ENCODE data around the gene MMEL1. TPM values are rescaled to one million over a fixed set of nuclear protein-coding genes. Genes with fewer than 3 reads are reported as not detected.
"Not testable (repeated sequence)": the region's sequence is repeated elsewhere in the genome, so short reads cannot be mapped to it uniquely, and the experiment has no call there.

The MMEL1 gene
- total and polyA plus RNA-seq, 4 experiments from 2014 or later = 0.67 to 8.1 (median 3.2) TPM

DNA sequence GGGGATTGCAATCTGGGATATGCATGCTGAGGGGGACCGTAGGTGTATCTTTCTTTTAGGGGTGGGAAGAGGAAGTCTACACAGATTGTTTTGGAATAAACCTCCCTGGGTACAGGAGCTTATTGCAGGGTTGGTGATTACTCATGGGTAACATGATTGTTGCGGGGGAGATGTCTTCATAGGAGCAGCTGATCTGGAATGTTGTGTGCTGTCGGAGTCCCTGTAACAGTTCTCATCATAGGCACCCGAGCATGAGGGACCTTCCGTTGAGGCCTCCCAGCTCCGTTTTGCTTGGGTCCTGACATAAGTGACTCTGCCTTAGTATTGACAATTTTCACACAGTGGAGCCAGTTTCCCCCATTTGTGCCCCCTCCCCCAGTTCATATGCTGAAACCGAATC is 50.4 kb downstream of the MMEL1 start:
- CTCF ChIA-PET (ENCODE audit: partially characterized antibody) = interaction anchor here (4.7 kb wide), 1 partner anchor 26 kb away, joined by 37 read pairs; the partner anchor contains the start of gene TNFRSF14
- intact Hi-C loops (cut with micrococcal nuclease) = no loop called here
- peaks cover 33 to 80% (median 55%) of the 10 kb centered on the region in 4 donors for H3K4me1 Mint-ChIP-seq

DNA sequence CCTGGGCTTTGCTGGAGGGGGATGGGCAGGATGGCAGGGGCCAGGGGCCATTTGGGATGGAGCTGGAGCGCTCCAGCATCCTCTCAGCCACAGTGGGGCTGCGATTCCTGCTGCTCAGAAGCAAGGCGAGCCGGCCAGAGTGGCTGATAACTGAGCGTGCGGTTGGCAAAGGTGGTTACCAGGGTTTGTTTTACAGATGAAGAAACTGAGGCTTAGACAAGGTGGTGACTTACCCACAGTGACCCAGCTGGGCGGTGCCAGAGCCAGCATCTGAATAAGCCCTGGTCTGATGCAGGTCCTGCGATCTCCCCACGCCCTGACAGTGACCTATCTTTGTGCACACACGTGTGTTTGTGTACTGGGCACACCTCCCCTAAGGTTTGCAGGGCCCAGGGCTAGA is 52.1 kb downstream of the MMEL1 start:
- H3K9me3 Mint-ChIP-seq = no peaks in the 10 kb centered on the region
- H3K27ac Mint-ChIP-seq = peak overlapping the region in 6 of 7 donors; percentile 42 to 96 (median 72)
- H3K4me3 Mint-ChIP-seq = peak overlapping the region in 1 of 8 donors; percentile 25
- peaks cover 36 to 84% (median 61%) of the 10 kb centered on the region in 4 donors for H3K4me1 Mint-ChIP-seq
- no peak for DNase-seq
- intact Hi-C loops (cut with micrococcal nuclease) = no loop called here
- no peaks in the 10 kb centered on the region for H3K9me3 ChIP-seq (ENCODE audit: control insufficient read depth in 1 of 2, low read length in 2 of 2)
- H3K36me3 Mint-ChIP-seq = peaks cover 0 to 6% of the 10 kb centered on the region in 2 donors
- no peaks in the 10 kb centered on the region for H3K27me3 Mint-ChIP-seq
- ChIA-PET POLR2A (ENCODE audit: partially characterized antibody) (interaction anchor here (1.0 to 5.4 kb wide), 3 partner anchors 21 to 56 kb away, joined by 3 to 145 read pairs (median 3); partner anchors contain the start of gene TNFRSF14), CTCF (ENCODE audit: partially characterized antibody) (interaction anchor here (0.8 to 1.0 kb wide), 3 partner anchors 24 to 54 kb away, joined by 3 to 4 read pairs (median 3); partner anchors contain the start of genes PANK4 and TNFRSF14)
- no peak overlapping the region for H3K4me3 ChIP-seq (ENCODE audit: low read length in 2 of 2)
- peaks cover 84% of the 10 kb centered on the region for H3K4me1 ChIP-seq (ENCODE audit: insufficient read depth, low read length)
- H3K27ac ChIP-seq (ENCODE audit: low read depth, low read length) = no peak overlapping the region
- H3K36me3 ChIP-seq (ENCODE audit: insufficient read depth, low read length) = no peaks in the 10 kb centered on the region
- no peaks in the 10 kb centered on the region for H3K27me3 ChIP-seq (ENCODE audit: insufficient read depth, low read length)

More for the DNA sequence above, 50.4 kb downstream of the MMEL1 start:
- Histone ChIP-seq H3K9me3 (ENCODE audit: control insufficient read depth in 1 of 2, low read length in 2 of 2) (no peaks in the 10 kb centered on the region), H3K27ac (ENCODE audit: low read depth, low read length) (no peak overlapping the region), H3K36me3 (ENCODE audit: insufficient read depth, low read length) (no peaks in the 10 kb centered on the region), H3K27me3 (ENCODE audit: insufficient read depth, low read length) (no peaks in the 10 kb centered on the region), H3K4me1 (ENCODE audit: insufficient read depth, low read length) (peaks cover 71% of the 10 kb centered on the region), H3K4me3 (ENCODE audit: low read length in 2 of 2) (no peak overlapping the region)
- no peaks in the 10 kb centered on the region for H3K9me3 Mint-ChIP-seq
- no peaks in the 10 kb centered on the region for H3K27me3 Mint-ChIP-seq
- peaks cover 0 to 8% of the 10 kb centered on the region in 2 donors for H3K36me3 Mint-ChIP-seq
- peak in 1 of 5 donors; percentile 20 for DNase-seq
- POLR2A ChIA-PET (ENCODE audit: partially characterized antibody) = interaction anchor here (1.2 to 7.1 kb wide), 5 partner anchors 19 to 166 kb away, joined by 4 to 189 read pairs (median 79); partner anchors contain the start of genes PANK4 and TNFRSF14
- H3K4me3 Mint-ChIP-seq = no peak overlapping the region
- H3K27ac Mint-ChIP-seq = peak overlapping the region; percentile 61 to 96 (median 80)

DNA sequence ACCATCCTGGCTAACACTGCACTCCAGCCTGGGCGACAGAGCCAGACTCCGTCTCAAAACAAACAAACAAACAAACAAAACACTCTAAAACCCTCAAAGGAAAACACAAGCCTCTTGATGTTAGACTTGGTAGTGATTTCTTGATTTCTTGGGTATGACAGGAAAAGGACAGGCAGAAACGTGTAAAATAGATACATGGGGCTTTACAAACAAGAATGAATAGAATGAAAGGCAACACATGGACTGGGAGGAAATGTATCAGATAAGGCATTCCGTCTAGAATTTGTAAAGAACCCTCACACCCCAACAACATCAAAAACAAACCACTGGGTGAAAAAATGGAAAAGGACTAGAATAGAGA is 54.1 kb downstream of the MMEL1 start:
- intact Hi-C loops (cut with micrococcal nuclease) = loop anchor here (1.0 to 2.0 kb wide), 3 partner anchors 8 to 52 kb away; partner anchors contain the start of genes PANK4, PRXL2B and TNFRSF14
- no peaks in the 10 kb centered on the region for H3K27me3 ChIP-seq (ENCODE audit: insufficient read depth, low read length)
- H3K4me3 Mint-ChIP-seq = peak overlapping the region; percentile 66 to 88 (median 84)
- H3K4me1 ChIP-seq (ENCODE audit: insufficient read depth, low read length) = peaks cover 65% of the 10 kb centered on the region
- ChIA-PET POLR2A (ENCODE audit: partially characterized antibody) (interaction anchor here (0.7 to 5.4 kb wide), 9 partner anchors 8 to 384 kb away, joined by 4 to 145 read pairs (median 8); partner anchors contain the start of genes FAAP20, PANK4, PRXL2B and TNFRSF14), CTCF (ENCODE audit: partially characterized antibody) (interaction anchor here (1.7 to 2.7 kb wide), 3 partner anchors 23 to 163 kb away, joined by 4 to 14 read pairs (median 11); partner anchors contain the start of gene TNFRSF14)
- H3K9me3 ChIP-seq (ENCODE audit: control insufficient read depth in 1 of 2, low read length in 2 of 2) = no peaks in the 10 kb centered on the region
- H3K36me3 Mint-ChIP-seq = peaks cover 2 to 5% of the 10 kb centered on the region in 2 donors
- H3K4me3 ChIP-seq (ENCODE audit: low read length in 2 of 2) = peak overlapping the region; percentile 34 to 57
- peak overlapping the region; percentile 96 to 100 (median 98) for H3K27ac Mint-ChIP-seq
- H3K36me3 ChIP-seq (ENCODE audit: insufficient read depth, low read length) = no peaks in the 10 kb centered on the region
- H3K27me3 Mint-ChIP-seq = no peaks in the 10 kb centered on the region
- H3K9me3 Mint-ChIP-seq = peaks cover 0 to 2% (median 0%) of the 10 kb centered on the region in 8 donors
- H3K4me1 Mint-ChIP-seq = peaks cover 23 to 72% (median 47%) of the 10 kb centered on the region in 4 donors
- DNase-seq = no peak
- H3K27ac ChIP-seq (ENCODE audit: low read depth, low read length) = peak overlapping the region; percentile 99

DNA sequence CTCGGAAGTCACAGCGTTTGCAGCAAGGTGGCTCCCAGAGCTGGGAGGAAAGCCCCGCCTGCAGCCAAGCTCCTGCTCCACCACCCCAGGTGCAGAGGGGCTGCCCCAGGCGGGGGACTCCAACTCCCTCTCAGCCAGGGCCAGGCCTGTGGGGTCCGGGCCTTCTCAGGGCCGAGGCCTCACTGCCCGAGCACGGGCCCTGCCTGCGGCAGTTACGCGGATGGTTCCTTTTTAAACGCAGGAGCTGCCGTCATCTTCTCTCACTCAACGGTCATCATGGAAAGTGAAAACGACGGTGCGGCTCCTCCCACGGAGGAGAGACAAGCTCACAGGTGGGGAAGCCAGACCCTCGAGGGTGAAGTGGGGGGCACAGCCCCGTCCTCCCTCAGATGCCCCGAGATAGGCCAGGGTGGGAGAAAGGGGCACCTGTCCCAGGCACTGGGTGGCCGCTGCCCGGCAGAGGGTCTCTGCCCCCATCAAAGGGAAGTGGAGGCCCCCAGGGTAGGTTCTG is 55.2 kb downstream of the MMEL1 start:
- CTCF ChIA-PET (ENCODE audit: partially characterized antibody) = interaction anchor here (0.9 to 2.7 kb wide), 6 partner anchors 8 to 162 kb away, joined by 3 to 16 read pairs (median 8); partner anchors contain the start of genes PRXL2B and TNFRSF14
- POLR2A ChIA-PET (ENCODE audit: partially characterized antibody) = interaction anchor here (0.6 to 5.4 kb wide), 11 partner anchors 9 to 383 kb away, joined by 3 to 145 read pairs (median 7); partner anchors contain the start of genes FAAP20, PANK4, PRXL2B and TNFRSF14
- not testable (repeated sequence) for H3K9me3 ChIP-seq (ENCODE audit: control insufficient read depth in 1 of 2, low read length in 2 of 2); H3K36me3 ChIP-seq (ENCODE audit: insufficient read depth, low read length); H3K27me3 Mint-ChIP-seq; H3K27me3 ChIP-seq (ENCODE audit: insufficient read depth, low read length); H3K36me3 Mint-ChIP-seq
- Histone ChIP-seq H3K27ac (ENCODE audit: low read depth, low read length) (peak overlapping the region; percentile 99), H3K4me3 (ENCODE audit: low read length in 2 of 2) (peak overlapping the region; percentile 34 to 57), H3K4me1 (ENCODE audit: insufficient read depth, low read length) (peaks cover 57% of the 10 kb centered on the region)
- Mint-ChIP-seq H3K27ac (peak overlapping the region; percentile 96 to 100 (median 98)), H3K9me3 (peaks cover 0 to 11% (median 5%) of the 10 kb centered on the region in 8 donors), H3K4me1 (peaks cover 24 to 65% (median 43%) of the 10 kb centered on the region in 4 donors), H3K4me3 (peak overlapping the region; percentile 66 to 88 (median 84))
- peak; percentile 49 to 84 (median 54) for DNase-seq
- intact Hi-C loops (cut with micrococcal nuclease) = loop anchor here (1.0 to 2.0 kb wide), 3 partner anchors 9 to 51 kb away; partner anchors contain the start of genes PANK4, PRXL2B and TNFRSF14

DNA sequence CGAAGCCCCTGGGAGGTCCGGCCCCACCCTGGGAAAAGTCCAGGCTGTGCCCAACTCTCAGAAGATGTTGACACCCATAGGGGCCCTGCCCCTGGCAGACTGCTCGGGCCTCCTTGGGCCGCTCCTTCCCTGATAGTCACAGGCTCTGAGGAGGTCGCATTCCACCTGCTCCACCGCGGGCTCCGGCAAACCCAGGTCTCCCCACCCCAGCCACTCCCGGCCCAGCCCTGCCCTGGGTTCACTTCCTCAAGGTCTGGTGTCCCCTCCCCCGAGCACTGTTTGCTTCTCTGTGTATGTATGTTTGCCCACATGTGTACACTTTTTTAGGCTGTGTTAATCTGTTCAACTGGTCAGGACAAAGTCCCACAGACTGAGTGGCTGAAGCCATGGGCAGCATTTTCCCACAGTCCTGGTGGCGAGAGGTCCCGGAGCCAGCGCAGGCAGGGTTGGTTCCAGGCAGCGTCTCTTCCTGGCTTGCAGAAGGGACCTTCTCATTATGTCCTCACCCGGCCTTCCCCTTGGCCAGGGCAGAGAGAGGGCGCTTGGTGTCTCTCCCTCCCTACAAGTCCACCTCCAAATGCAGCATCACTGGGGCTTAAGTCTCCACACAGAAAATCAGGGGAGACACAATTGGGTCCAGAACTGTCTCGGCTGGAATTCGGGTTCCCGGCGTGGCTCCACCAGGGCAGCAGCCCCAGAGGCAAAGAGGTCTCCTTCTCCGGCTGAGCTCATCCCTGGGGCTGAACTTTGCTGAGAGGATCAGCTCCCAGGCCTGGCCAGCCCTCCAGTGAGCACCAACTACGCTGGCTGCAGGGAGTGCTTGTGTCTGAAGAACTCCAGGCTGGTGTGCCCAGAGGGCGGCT is 56.8 kb downstream of the MMEL1 start:
- Histone ChIP-seq H3K4me1 (ENCODE audit: insufficient read depth, low read length) (peaks cover 47% of the 10 kb centered on the region), H3K27ac (ENCODE audit: low read depth, low read length) (peak overlapping the region; percentile 99), H3K27me3 (ENCODE audit: insufficient read depth, low read length) (no peaks in the 10 kb centered on the region), H3K9me3 (ENCODE audit: control insufficient read depth in 1 of 2, low read length in 2 of 2) (no peaks in the 10 kb centered on the region), H3K4me3 (ENCODE audit: low read length in 2 of 2) (no peak overlapping the region), H3K36me3 (ENCODE audit: insufficient read depth, low read length) (no peaks in the 10 kb centered on the region)
- intact Hi-C loops (cut with micrococcal nuclease) = no loop called here
- peaks cover 16 to 59% (median 32%) of the 10 kb centered on the region in 4 donors for H3K4me1 Mint-ChIP-seq
- peak in 1 of 5 donors; percentile 28 for DNase-seq
- peak overlapping the region in 6 of 7 donors; percentile 13 to 98 (median 70) for H3K27ac Mint-ChIP-seq
- H3K27me3 Mint-ChIP-seq = no peaks in the 10 kb centered on the region
- peaks cover 0 to 4% of the 10 kb centered on the region in 2 donors for H3K36me3 Mint-ChIP-seq
- ChIA-PET CTCF (ENCODE audit: partially characterized antibody) (interaction anchor here (1.0 to 2.7 kb wide), 4 partner anchors 9 to 28 kb away, joined by 4 to 16 read pairs (median 12); partner anchors contain the start of gene TNFRSF14), POLR2A (ENCODE audit: partially characterized antibody) (interaction anchor here (3.8 to 5.4 kb wide), 2 partner anchors 16 to 29 kb away, joined by 64 to 145 read pairs; partner anchors contain the start of gene TNFRSF14)
- peaks cover 0 to 14% (median 5%) of the 10 kb centered on the region in 8 donors for H3K9me3 Mint-ChIP-seq
- peak overlapping the region in 3 of 8 donors; percentile 16 to 59 (median 30) for H3K4me3 Mint-ChIP-seq

DNA sequence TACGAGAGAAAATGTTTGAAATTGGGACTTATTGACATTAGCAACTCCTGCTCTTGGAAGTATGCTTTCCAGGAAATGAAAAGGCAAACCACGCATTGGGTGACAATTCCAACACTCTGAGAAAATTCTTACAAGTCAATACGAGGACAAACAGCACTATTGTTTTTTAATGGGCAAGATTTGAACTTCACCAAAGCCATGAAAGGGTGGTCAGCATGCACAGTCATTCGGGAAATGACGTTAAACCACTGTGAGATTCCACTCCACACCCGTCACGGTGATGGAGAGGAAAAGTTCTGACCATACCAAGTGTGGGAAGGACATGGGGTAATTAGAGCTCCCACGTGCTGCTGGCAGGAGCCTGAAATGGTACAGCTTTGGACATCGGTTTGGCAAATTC is 58.5 kb downstream of the MMEL1 start:
- peak overlapping the region in 1 of 7 donors; percentile 33 for H3K27ac Mint-ChIP-seq
- H3K27ac ChIP-seq (ENCODE audit: low read depth, low read length) = no peak overlapping the region
- no peak overlapping the region for H3K4me3 ChIP-seq (ENCODE audit: low read length in 2 of 2)
- H3K4me1 ChIP-seq (ENCODE audit: insufficient read depth, low read length) = peaks cover 35% of the 10 kb centered on the region
- H3K36me3 ChIP-seq (ENCODE audit: insufficient read depth, low read length) = no peaks in the 10 kb centered on the region
- POLR2A ChIA-PET (ENCODE audit: partially characterized antibody) = interaction anchor here (1.7 kb wide), 1 partner anchor 11 kb away, joined by 7 read pairs; the partner anchor contains the start of gene PRXL2B
- H3K36me3 Mint-ChIP-seq = peaks cover 0 to 4% of the 10 kb centered on the region in 2 donors
- peaks cover 0 to 14% (median 5%) of the 10 kb centered on the region in 8 donors for H3K9me3 Mint-ChIP-seq
- H3K4me1 Mint-ChIP-seq = peaks cover 10 to 45% (median 26%) of the 10 kb centered on the region in 4 donors
- no peaks in the 10 kb centered on the region for H3K27me3 ChIP-seq (ENCODE audit: insufficient read depth, low read length)
- intact Hi-C loops (cut with micrococcal nuclease) = no loop called here
- CTCF ChIA-PET (ENCODE audit: partially characterized antibody) = interaction anchor here (1.4 kb wide), 1 partner anchor 13 kb away, joined by 5 read pairs; no protein-coding TSS in a partner anchor
- H3K27me3 Mint-ChIP-seq = no peaks in the 10 kb centered on the region
- H3K4me3 Mint-ChIP-seq = no peak overlapping the region
- no peaks in the 10 kb centered on the region for H3K9me3 ChIP-seq (ENCODE audit: control insufficient read depth in 1 of 2, low read length in 2 of 2)
- DNase-seq = peak in 1 of 5 donors; percentile 1
